Uterus (tissue), 2 donors: ENCODE results near the gene WNT6.

ENCODE experiments used
- CTCF ChIP-seq, 4 experiments: fragments of 200-600 bp in 2 of 4; fragments of 450-650 bp in 2 of 4; sonication (generic) in 2 of 4; IDR thresholded peaks; one replicate each; pipeline ENCODE4 v1.5.1; 2016 to 2019; ENCODE audit warnings: antibody characterized with exemption in 4 of 4, mild to moderate bottlenecking in 2 of 4, moderate library complexity in 1 of 4
- POLR2A ChIP-seq, 2 donors: fragments of 450-650 bp; IDR thresholded peaks; one replicate each; pipeline ENCODE4 v1.6.1; 2016; ENCODE audit warnings: antibody characterized with exemption in 2 of 2, mild to moderate bottlenecking in 1 of 2, moderate library complexity in 1 of 2

- no peak for TF ChIP-seq POLR2A (IDR thresholded peaks at IDR 0.05)
- TF ChIP-seq CTCF (IDR thresholded peaks at IDR 0.05), result no peak
Observed at GRCh38 chr2:218882866-218883366, 23.3 kb downstream of the WNT6 start.
